Measurements from ENCODE around the gene PRR27.

GRCh38 chr4:70203601-70204000 lies 49.6 kb downstream of the PRR27 start:
- no peak for TF ChIP-seq CTCF (IDR thresholded peaks at IDR 0.05; ENCODE audit: extremely low read depth in 1 of 2, insufficient read depth in 1 of 2, low read depth in 1 of 2, low read length in 2 of 2)
- TF ChIP-seq MAX (IDR thresholded peaks at IDR 0.05; ENCODE audit: insufficient read depth, insufficient read length) = no peak
- no peak for TF ChIP-seq POLR2AphosphoS5 (IDR thresholded peaks at IDR 0.05; ENCODE audit: insufficient read depth, low read depth, low read length)
- no peak for TF ChIP-seq POLR2A (IDR thresholded peaks at IDR 0.05; ENCODE audit: low read depth, low read length)
- no peak for TF ChIP-seq JUN (IDR thresholded peaks at IDR 0.05; ENCODE audit: borderline replicate concordance, insufficient read depth, insufficient read length, low read depth)

All from endothelial cell of umbilical vein (primary cell).